HS-27A (cell line): ENCODE data around the gene PCGF2.
"Not testable (repeated sequence)": the region's sequence is repeated elsewhere in the genome, so short reads cannot be mapped to it uniquely, and the experiment has no call there.

Experiments
- DNase-seq: peaks from one replicate; pipeline ENCODE4 v3.0.0-alpha.2; 2012; ENCODE audit warnings: low read depth, missing footprints

Gene PCGF2

GRCh38 chr17:38735161-38735997 is 12.8 kb downstream of the PCGF2 start:
- DNase-seq = no peak

DNA sequence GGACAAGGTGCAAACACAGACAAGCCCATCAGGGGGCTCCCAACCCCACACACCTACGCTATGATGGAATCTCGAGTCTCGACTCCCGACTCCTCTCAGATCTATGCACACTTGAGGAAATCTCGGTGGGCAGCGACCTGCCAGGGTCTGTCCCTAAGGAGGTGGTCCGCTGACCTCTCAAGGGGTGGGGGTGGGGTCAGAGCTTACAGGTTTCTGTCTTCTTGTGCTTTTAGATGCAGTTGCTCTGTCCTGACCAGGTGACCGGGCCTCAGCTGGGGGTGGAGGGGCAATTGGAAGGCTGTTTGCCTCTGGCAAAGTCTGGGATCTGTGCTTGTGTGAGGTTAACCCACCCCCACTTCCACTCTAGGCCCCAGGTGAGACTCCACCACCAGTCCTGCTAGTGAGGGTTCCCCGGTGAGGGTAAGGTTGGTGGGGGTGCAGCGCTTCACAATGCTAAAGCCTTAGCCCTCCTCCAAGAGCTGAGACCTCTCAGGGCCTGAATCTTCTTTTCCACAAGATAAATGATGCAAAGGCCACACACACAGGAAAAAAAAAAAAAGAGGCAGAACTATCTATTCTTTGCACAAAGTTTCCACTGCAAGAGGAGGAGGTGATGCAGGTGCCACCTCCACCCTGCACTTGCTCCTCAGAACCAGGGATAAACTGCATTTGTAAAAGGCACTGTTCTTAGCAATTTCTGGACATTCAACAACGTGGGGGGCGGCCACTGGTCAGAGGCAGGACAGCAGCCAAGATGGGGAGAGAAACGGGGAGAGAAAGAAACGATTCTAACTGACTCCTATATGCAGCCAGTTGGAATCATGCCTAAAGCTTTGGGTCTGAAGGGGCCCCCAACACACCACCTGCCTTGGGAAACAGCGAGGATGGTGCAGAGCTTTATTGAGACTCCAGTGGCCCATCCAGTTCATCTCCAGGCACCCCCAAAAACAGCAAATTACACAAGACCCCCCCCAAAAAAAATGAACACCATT is 13.9 kb downstream of the PCGF2 start:
- no peak for DNase-seq

DNA sequence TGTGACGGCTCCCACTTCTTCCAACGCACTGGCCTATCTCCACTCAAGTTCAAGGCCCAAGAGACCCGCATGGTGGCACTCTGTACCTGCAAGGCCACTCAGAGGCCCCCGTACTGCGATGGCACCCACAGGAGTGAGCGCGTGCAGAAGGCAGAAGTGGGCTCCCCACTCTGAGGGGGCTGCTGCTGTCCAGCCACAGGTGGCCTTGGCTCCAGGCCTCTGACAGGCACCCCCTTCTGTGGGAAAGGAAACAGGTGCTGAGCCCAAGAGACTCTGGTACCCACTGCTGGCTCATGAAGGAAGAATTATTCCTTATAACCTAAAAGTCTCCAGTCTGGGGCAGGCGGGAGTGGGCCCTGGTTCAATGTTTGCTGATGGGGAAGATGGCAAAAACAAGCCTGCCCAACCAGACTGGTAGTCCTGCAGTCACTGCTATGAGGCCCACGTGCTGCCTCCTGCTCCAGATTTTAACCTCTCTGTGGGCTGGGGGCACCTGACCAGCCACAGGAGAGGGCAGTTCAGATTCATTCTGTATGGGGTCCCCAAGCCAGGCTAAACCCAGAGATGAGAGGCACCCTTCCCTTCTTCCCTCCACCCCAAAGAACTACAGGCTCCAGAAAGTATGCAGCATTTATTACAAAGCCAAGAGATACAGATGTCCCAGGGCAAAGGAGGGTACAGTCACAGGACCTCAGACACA is 14.7 kb downstream of the PCGF2 start:
- DNase-seq = no peak

DNA sequence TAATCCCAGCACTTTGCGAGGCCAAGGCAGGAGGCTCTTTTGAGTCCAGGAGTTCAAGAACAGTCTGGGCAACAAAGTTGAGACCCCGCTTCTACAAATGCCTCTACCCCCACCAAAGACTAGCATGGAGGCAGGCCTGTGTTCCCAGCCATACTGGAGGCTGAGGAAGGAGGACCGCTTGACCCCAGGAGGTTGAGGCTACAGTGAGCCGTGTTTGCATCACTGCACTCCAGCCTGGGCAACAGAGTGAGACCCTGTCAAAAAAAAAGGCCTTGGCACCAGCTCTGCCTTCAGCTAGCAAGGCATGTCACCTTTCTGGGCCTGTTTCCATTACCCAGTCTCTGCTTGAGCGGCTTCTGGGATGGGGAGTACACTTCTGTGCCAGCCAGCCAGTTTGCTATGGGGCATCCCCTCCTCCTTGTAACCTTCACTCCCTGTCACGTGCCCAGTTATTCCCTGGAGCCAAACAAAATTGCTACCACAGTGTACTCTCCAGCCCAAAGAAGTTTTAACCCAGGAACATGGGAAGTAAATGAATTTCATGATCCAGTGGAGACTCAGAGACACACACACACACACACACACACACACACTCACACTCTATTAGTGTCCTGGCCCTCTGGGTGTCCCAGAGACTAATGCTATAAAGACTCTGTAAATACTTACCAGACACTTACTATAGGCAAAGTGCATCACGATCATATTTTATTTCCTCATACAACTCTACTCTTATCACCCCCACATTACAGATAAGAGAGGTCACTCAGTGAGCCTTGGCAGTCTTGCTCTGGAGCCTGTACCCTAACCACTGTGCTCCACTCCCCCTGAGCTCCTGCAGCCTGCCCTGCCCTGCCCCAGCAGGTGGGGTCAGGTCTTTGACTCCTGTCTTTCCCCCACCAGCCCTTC is 15.5 kb downstream of the PCGF2 start:
- no peak for DNase-seq

DNA sequence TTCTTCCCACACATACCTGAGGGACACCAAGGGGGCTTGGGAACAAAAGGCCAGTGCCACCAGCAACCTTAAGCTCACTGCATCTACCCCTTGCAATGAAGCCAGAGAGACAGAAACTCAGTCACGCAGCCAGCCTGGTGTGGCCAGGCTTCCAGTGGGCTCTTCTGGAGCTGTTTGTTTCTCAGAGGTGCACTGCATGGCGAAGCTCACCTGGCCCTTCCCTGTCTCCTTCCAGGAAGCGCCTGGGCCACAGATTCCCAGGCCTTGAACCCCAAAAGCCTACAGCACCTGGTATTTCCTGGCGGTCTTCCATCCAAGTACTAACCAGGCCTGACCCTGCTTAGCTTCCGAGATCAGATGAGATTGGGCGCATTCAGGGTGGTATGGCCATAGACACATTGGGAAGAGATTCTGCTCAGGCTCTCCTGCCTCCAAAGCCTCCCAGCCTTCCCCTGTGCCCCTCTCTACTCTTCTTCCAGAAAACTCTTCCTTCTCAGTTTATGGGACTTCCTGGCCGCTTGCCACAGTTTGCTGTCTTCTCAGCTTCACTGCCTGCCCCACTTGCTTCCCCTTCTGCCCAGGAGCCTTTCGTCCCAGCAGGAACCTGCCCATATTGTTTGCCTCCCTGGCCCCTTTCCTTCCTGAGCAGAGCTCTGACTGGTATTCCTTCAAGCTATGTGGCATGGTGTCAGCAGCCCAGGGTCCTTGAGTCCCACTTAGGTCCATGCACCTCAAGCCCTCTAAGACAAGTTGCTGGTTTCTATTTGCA is 16.4 kb downstream of the PCGF2 start:
- no peak for DNase-seq

- no peak for DNase-seq
Observed at GRCh38 chr17:38730526-38731379, 17.4 kb downstream of the PCGF2 start.

- no peak for DNase-seq
Observed at GRCh38 chr17:38729886-38730525, 18.1 kb downstream of the PCGF2 start, which contains the start of gene CISD3. Gene CISD3 (plus strand): TSS chr17:38730341. CDS start chr17:38730359, 18 bp downstream.

- DNase-seq = no peak
Observed at GRCh38 chr17:38729368-38729885, 18.7 kb downstream of the PCGF2 start.

- DNase-seq = no peak
Observed at GRCh38 chr17:38728290-38728831, 19.8 kb downstream of the PCGF2 start.

GRCh38 chr17:38727736-38728135 is 20.4 kb downstream of the PCGF2 start:
- no peak for DNase-seq

GRCh38 chr17:38726145-38726544 is 22.0 kb downstream of the PCGF2 start:
- not testable (repeated sequence) for DNase-seq

GRCh38 chr17:38725066-38725465 is 23.1 kb downstream of the PCGF2 start:
- no peak for DNase-seq

GRCh38 chr17:38724337-38724988 is 23.7 kb downstream of the PCGF2 start:
- DNase-seq = no peak

GRCh38 chr17:38721802-38722201 is 26.3 kb downstream of the PCGF2 start:
- no peak for DNase-seq

- DNase-seq = no peak
Observed at GRCh38 chr17:38720941-38721340, 27.2 kb downstream of the PCGF2 start.

- no peak for DNase-seq
Observed at GRCh38 chr17:38719943-38720641, 28.0 kb downstream of the PCGF2 start.
